ENCODE measurements around the gene TMEM250. TPM values are rescaled to one million over a fixed set of nuclear protein-coding genes. Genes with fewer than 3 reads are reported as not detected.

The TMEM250 gene
- total RNA-seq, 1 experiment from 2014 or later: 37.5 TPM

GRCh38 chr9:136088481-136088938 is 30.2 kb downstream of the TMEM250 start:
- no peak overlapping the region for H3K4me2 ChIP-seq (ENCODE audit: low read length)
- H3K4me1 ChIP-seq (ENCODE audit: control insufficient read depth in 1 of 2, insufficient read depth in 2 of 2, low read length in 2 of 2): peaks cover 29 to 37% of the 10 kb centered on the region in 2 experiments
- no peak overlapping the region for H3K9ac ChIP-seq (ENCODE audit: low read length)
- H3K27me3 ChIP-seq (ENCODE audit: insufficient read depth, low read length): no peaks in the 10 kb centered on the region
- no peaks in the 10 kb centered on the region for H3K9me3 ChIP-seq (ENCODE audit: control insufficient read depth in 1 of 2, insufficient read depth in 1 of 2, low read depth in 1 of 2, low read length in 2 of 2)
- BruUV-seq (replicated peaks): no TSS peak
- DNase-seq (ENCODE audit: low read depth, low spot score) (no peak), ATAC-seq (no peak)
- peaks cover 0 to 7% of the 10 kb centered on the region in 2 experiments; a peak in 1 of 4 replicates for H3K36me3 ChIP-seq (ENCODE audit: control insufficient read depth in 1 of 2, insufficient read depth in 2 of 2, low read length in 2 of 2)
- intact Hi-C loops (cut with micrococcal nuclease): loop anchor here (5.0 kb wide), 1 partner anchor 139 kb away; no protein-coding TSS in a partner anchor
- H3K27ac ChIP-seq (ENCODE audit: low read depth, low read length): no peak overlapping the region
- TF ChIP-seq ZFX (IDR thresholded peaks at IDR 0.05): no peak
- no peak for TF ChIP-seq TCF7L2 (IDR thresholded peaks at IDR 0.05; ENCODE audit: borderline replicate concordance, extremely low read depth, insufficient read depth, insufficient read length)
- TF ChIP-seq ATF3 (IDR thresholded peaks at IDR 0.05): no peak
- no peak for TF ChIP-seq MAX (IDR thresholded peaks at IDR 0.05)
- no peak for TF ChIP-seq ZNF274 (IDR thresholded peaks at IDR 0.05; ENCODE audit: low read depth, low read length)
- no peak for TF ChIP-seq RAD21 (IDR thresholded peaks at IDR 0.05; ENCODE audit: low read depth)
- TF ChIP-seq YY1 (IDR thresholded peaks at IDR 0.05; ENCODE audit: extremely low read depth, insufficient replicate concordance, low read depth, low read length): no peak
- no peak for TF ChIP-seq FOSL1 (IDR thresholded peaks at IDR 0.05; ENCODE audit: low read depth)
- TF ChIP-seq ELF1 (IDR thresholded peaks at IDR 0.05; ENCODE audit: borderline replicate concordance, low read depth): no peak
- TF ChIP-seq CTCF (IDR thresholded peaks at IDR 0.05 in 2 of 3, conservative IDR thresholded peaks at IDR 0.05 in 1 of 3; ENCODE audit: borderline replicate concordance in 1 of 3, insufficient read depth in 1 of 3, low read depth in 2 of 3, low read length in 2 of 3): no peak
- TF ChIP-seq EZH2 (IDR thresholded peaks at IDR 0.05): no peak
- TF ChIP-seq POLR2AphosphoS5 (IDR thresholded peaks at IDR 0.05; ENCODE audit: low read depth, low read length): no peak
- no peak for TF ChIP-seq SRF (IDR thresholded peaks at IDR 0.05; ENCODE audit: low read depth)
- no peak for TF ChIP-seq CBX3 (IDR thresholded peaks at IDR 0.05; ENCODE audit: low read depth)
- TF ChIP-seq CEBPB (IDR thresholded peaks at IDR 0.05; ENCODE audit: low read depth): no peak
- RAD21 ChIA-PET (ENCODE audit: low non-redundant PET in 1 of 2, low total read pairs in 2 of 2, uncharacterized antibody in 2 of 2, unreplicated experiment in 2 of 2): interaction anchor here in 1 of 2 experiments (2.2 kb wide), 1 partner anchor 34 kb away, joined by 6 read pairs; no protein-coding TSS in a partner anchor
- POLR2A ChIA-PET: no interaction called here
- no peaks in the 10 kb centered on the region for H4K20me1 ChIP-seq (ENCODE audit: insufficient read depth)
- peaks cover 99% of the 10 kb centered on the region for H3K79me2 ChIP-seq (ENCODE audit: insufficient read depth, low read length)
- no peak overlapping the region for H3K4me3 ChIP-seq (replicated peaks in 1 of 2; ENCODE audit: low read depth in 1 of 2, low read length in 2 of 2)
- no peaks in the 10 kb centered on the region for H3K9me2 ChIP-seq (ENCODE audit: insufficient read depth)
- no peak overlapping the region for H2AFZ ChIP-seq (ENCODE audit: low read depth, low read length, poor library complexity, severe bottlenecking)
- CTCF ChIA-PET: interaction anchor here (2.8 kb wide), 1 partner anchor 33 kb away, joined by 30 read pairs; no protein-coding TSS in a partner anchor
